GM23338 (cell line): ENCODE measurements around the gene ANO1. TPM values are rescaled to one million over a fixed set of nuclear protein-coding genes. Genes with fewer than 3 reads are reported as not detected.

Experiments used
- ATAC-seq: fragments of 200-7000 bp; cut with Tn5 transposase; 3 replicates; pipeline ENCODE4 v1.9.1; 2020
- DNase-seq: peaks from one replicate; pipeline ENCODE4 v3.0.0-alpha.2; 2015; ENCODE audit warnings: low spot score
- H2AFZ ChIP-seq: fragments of 200-600 bp; sonication (generic); 2 replicates; pipeline ENCODE4 v1.8.0; 2016; ENCODE audit warnings: antibody characterized with exemption, mild to moderate bottlenecking, moderate library complexity
- H3F3A ChIP-seq: fragments of 200-600 bp; sonication (generic); replicated peaks from 2 replicates; pipeline ENCODE4 v1.8.0; 2017; ENCODE audit warnings: antibody characterized with exemption, mixed run types, low read depth
- H3K27ac ChIP-seq: fragments of 200-600 bp; sonication (generic); 2 replicates; pipeline ENCODE4 v1.6.1; 2016; ENCODE audit warnings: low read depth
- H3K27me3 ChIP-seq: fragments of 200-600 bp; sonication (generic); 2 replicates; pipeline ENCODE4 v1.8.0; 2016; ENCODE audit warnings: mild to moderate bottlenecking, mixed run types, moderate library complexity; ENCODE audit not compliant: insufficient read depth
- H3K36me3 ChIP-seq: fragments of 200-600 bp; sonication (generic); 2 replicates; pipeline ENCODE4 v1.8.0; 2016; ENCODE audit warnings: mild to moderate bottlenecking; ENCODE audit not compliant: insufficient read depth
- H3K4me1 ChIP-seq: fragments of 200-600 bp; sonication (generic); 2 replicates; pipeline ENCODE4 v1.8.0; 2016; ENCODE audit warnings: mild to moderate bottlenecking, moderate library complexity; ENCODE audit not compliant: insufficient read depth
- H3K4me2 ChIP-seq: fragments of 200-600 bp; sonication (generic); 2 replicates; pipeline ENCODE4 v1.7.1; 2017; ENCODE audit warnings: mixed run types
- H3K4me3 ChIP-seq: fragments of 200-600 bp; sonication (generic); 2 replicates; pipeline ENCODE4 v1.6.1; 2016; ENCODE audit warnings: mixed run types
- H3K79me2 ChIP-seq: fragments of 200-600 bp; sonication (generic); replicated peaks from 2 replicates; pipeline ENCODE4 v1.8.0; 2017; ENCODE audit warnings: mild to moderate bottlenecking; ENCODE audit not compliant: insufficient read depth
- H3K9me2 ChIP-seq: fragments of 200-600 bp; sonication (generic); 2 replicates; pipeline ENCODE4 v1.8.0; 2017; ENCODE audit not compliant: insufficient read depth
- H4K20me1 ChIP-seq: fragments of 200-600 bp; sonication (generic); replicated peaks from 2 replicates; pipeline ENCODE4 v1.8.0; 2017; ENCODE audit warnings: mild to moderate bottlenecking; ENCODE audit not compliant: insufficient read depth
- H3K27ac Mint-ChIP-seq: 2 replicates; pipeline ENCODE4 v1.8.0; 2020; ENCODE audit warnings: inconsistent platforms, mild to moderate bottlenecking, moderate library complexity, mixed read lengths
- H3K27me3 Mint-ChIP-seq: 3 replicates; pipeline ENCODE4 v1.8.0; 2022; ENCODE audit warnings: low read depth, mild to moderate bottlenecking, moderate library complexity, mixed read lengths, inconsistent platforms; ENCODE audit not compliant: insufficient read depth, poor library complexity
- H3K36me3 Mint-ChIP-seq: 3 replicates; pipeline ENCODE4 v1.8.0; 2021; ENCODE audit warnings: low read depth, mild to moderate bottlenecking, inconsistent platforms, moderate library complexity, mixed read lengths
- H3K4me1 Mint-ChIP-seq: 3 replicates; pipeline ENCODE4 v1.8.0; 2020; ENCODE audit warnings: mild to moderate bottlenecking, inconsistent platforms, mixed read lengths
- H3K4me3 Mint-ChIP-seq: 3 replicates; pipeline ENCODE4 v1.8.0; 2021; ENCODE audit warnings: moderate library complexity, mild to moderate bottlenecking, inconsistent platforms, mixed read lengths
- H3K9me3 Mint-ChIP-seq: 3 replicates; pipeline ENCODE4 v1.8.0; 2020; ENCODE audit warnings: moderate library complexity, mild to moderate bottlenecking, inconsistent platforms, mixed read lengths
- CREB1 ChIP-seq: fragments of 250-450 bp; sonication (Bioruptor Pico); IDR thresholded peaks from 2 replicates; pipeline ENCODE4 v1.5.0; 2020; ENCODE audit warnings: low read depth, mild to moderate bottlenecking, moderate library complexity
- EZH2 ChIP-seq: fragments of 200-600 bp; sonication (generic); IDR thresholded peaks from one replicate; pipeline ENCODE4 v1.8.0; 2017; ENCODE audit warnings: antibody characterized with exemption, mild to moderate bottlenecking, low read depth; ENCODE audit not compliant: unreplicated experiment
- EZH2phosphoT487 ChIP-seq: fragments of 200-600 bp; sonication (generic); IDR thresholded peaks from one replicate; pipeline ENCODE4 v1.8.1; 2018; ENCODE audit warnings: antibody characterized with exemption; ENCODE audit not compliant: unreplicated experiment
- JUNB ChIP-seq: IDR thresholded peaks from one replicate; pipeline ENCODE4 v1.6.1; 2016; ENCODE audit warnings: antibody characterized with exemption; ENCODE audit not compliant: unreplicated experiment
- NANOG ChIP-seq: IDR thresholded peaks from 2 replicates; pipeline ENCODE4 v1.6.1; 2016; ENCODE audit warnings: antibody characterized with exemption, borderline replicate concordance
- POLR2AphosphoS5 ChIP-seq: IDR thresholded peaks from 2 replicates; pipeline ENCODE4 v1.6.1; 2016; ENCODE audit warnings: antibody characterized with exemption, low read depth
- STAT1 ChIP-seq: IDR thresholded peaks from one replicate; pipeline ENCODE4 v1.6.1; 2016; ENCODE audit warnings: antibody characterized with exemption; ENCODE audit not compliant: unreplicated experiment
- ZNF114 ChIP-seq: fragments of 250-450 bp; sonication (Bioruptor Pico); IDR thresholded peaks from 2 replicates; pipeline ENCODE4 v1.5.0; 2020; ENCODE audit warnings: mild to moderate bottlenecking, moderate library complexity
- ZNF331 ChIP-seq: fragments of 250-450 bp; sonication (Bioruptor Pico); IDR thresholded peaks from 2 replicates; pipeline ENCODE4 v1.5.0; 2020; ENCODE audit warnings: low read depth, mild to moderate bottlenecking, moderate library complexity
- polyA plus RNA-seq: library from polyadenylated mRNA; unstranded; fragments of >200 nt; fragmentation: Nextera tagmentation; extraction: Ambion mirVana; gene quantifications from 2 replicates; pipeline ENCODE4 v1.2.1, GENCODE V29; 2016
- total RNA-seq: library from RNA; depleted of rRNA; stranded (reverse); fragments of >200 nt; shearing (Covaris generic); gene quantifications from 2 replicates; pipeline ENCODE4 v1.2.3, GENCODE V29; 2014
- TF ChIP-seq, protein P1 (sequence below): fragments of 250-450 bp; sonication (Bioruptor Pico); IDR thresholded peaks from 2 replicates; pipeline ENCODE4 v1.5.0; 2020; ENCODE audit warnings: mild to moderate bottlenecking, moderate library complexity
- TF ChIP-seq, protein P2 (sequence below): IDR thresholded peaks from 2 replicates; pipeline ENCODE4 v1.6.1; 2016; ENCODE audit warnings: antibody characterized with exemption
- TF ChIP-seq, protein P3 (sequence below), 2 experiments: fragments of 200-600 bp in 1 of 2; sonication (generic) in 1 of 2; conservative IDR thresholded peaks; 2 replicates each; pipeline versions ENCODE4 v1.5.1 to v1.6.1; 2016 to 2017; ENCODE audit warnings: antibody characterized with exemption in 2 of 2, low read depth in 2 of 2, mild to moderate bottlenecking in 2 of 2, moderate library complexity in 1 of 2
- TF ChIP-seq, protein P4 (sequence below): IDR thresholded peaks from one replicate; pipeline ENCODE4 v1.6.1; 2018; ENCODE audit warnings: antibody characterized with exemption; ENCODE audit not compliant: unreplicated experiment

Gene ANO1
- total and polyA plus RNA-seq, 2 experiments from 2014 or later = 1.4 to 3.4 TPM

DNA sequence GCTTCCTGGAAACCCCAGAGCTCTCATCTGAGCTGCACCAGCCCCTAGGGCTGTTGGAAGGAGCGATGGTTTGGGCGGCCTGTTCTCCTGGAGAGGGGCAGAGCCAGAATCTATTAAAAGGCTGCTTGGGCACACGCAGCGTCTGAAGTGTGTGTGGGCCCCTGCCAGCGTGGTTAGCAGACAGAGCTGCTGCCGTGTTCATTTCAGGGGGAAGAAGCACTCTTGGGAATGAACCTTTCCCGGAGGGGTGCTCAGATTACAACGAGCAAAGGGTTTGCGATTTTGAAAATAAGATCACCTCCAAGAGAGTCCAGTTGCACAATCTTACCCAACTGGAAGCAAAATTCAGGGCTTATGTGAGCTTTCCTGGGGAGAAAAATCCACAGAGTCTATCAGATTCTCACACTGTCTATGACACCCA, 12.9 kb downstream of the ANO1 start:
- no peaks in the 10 kb centered on the region for H4K20me1 ChIP-seq
- TF ChIP-seq NANOG (no peak), EZH2phosphoT487 (no peak), STAT1 (no peak), ZNF331 (no peak), POLR2AphosphoS5 (no peak), ZNF114 (no peak), JUNB (no peak), CREB1 (CRISPR knock-in tag) (no peak), EZH2 (no peak)
- TF ChIP-seq, protein P1, sequence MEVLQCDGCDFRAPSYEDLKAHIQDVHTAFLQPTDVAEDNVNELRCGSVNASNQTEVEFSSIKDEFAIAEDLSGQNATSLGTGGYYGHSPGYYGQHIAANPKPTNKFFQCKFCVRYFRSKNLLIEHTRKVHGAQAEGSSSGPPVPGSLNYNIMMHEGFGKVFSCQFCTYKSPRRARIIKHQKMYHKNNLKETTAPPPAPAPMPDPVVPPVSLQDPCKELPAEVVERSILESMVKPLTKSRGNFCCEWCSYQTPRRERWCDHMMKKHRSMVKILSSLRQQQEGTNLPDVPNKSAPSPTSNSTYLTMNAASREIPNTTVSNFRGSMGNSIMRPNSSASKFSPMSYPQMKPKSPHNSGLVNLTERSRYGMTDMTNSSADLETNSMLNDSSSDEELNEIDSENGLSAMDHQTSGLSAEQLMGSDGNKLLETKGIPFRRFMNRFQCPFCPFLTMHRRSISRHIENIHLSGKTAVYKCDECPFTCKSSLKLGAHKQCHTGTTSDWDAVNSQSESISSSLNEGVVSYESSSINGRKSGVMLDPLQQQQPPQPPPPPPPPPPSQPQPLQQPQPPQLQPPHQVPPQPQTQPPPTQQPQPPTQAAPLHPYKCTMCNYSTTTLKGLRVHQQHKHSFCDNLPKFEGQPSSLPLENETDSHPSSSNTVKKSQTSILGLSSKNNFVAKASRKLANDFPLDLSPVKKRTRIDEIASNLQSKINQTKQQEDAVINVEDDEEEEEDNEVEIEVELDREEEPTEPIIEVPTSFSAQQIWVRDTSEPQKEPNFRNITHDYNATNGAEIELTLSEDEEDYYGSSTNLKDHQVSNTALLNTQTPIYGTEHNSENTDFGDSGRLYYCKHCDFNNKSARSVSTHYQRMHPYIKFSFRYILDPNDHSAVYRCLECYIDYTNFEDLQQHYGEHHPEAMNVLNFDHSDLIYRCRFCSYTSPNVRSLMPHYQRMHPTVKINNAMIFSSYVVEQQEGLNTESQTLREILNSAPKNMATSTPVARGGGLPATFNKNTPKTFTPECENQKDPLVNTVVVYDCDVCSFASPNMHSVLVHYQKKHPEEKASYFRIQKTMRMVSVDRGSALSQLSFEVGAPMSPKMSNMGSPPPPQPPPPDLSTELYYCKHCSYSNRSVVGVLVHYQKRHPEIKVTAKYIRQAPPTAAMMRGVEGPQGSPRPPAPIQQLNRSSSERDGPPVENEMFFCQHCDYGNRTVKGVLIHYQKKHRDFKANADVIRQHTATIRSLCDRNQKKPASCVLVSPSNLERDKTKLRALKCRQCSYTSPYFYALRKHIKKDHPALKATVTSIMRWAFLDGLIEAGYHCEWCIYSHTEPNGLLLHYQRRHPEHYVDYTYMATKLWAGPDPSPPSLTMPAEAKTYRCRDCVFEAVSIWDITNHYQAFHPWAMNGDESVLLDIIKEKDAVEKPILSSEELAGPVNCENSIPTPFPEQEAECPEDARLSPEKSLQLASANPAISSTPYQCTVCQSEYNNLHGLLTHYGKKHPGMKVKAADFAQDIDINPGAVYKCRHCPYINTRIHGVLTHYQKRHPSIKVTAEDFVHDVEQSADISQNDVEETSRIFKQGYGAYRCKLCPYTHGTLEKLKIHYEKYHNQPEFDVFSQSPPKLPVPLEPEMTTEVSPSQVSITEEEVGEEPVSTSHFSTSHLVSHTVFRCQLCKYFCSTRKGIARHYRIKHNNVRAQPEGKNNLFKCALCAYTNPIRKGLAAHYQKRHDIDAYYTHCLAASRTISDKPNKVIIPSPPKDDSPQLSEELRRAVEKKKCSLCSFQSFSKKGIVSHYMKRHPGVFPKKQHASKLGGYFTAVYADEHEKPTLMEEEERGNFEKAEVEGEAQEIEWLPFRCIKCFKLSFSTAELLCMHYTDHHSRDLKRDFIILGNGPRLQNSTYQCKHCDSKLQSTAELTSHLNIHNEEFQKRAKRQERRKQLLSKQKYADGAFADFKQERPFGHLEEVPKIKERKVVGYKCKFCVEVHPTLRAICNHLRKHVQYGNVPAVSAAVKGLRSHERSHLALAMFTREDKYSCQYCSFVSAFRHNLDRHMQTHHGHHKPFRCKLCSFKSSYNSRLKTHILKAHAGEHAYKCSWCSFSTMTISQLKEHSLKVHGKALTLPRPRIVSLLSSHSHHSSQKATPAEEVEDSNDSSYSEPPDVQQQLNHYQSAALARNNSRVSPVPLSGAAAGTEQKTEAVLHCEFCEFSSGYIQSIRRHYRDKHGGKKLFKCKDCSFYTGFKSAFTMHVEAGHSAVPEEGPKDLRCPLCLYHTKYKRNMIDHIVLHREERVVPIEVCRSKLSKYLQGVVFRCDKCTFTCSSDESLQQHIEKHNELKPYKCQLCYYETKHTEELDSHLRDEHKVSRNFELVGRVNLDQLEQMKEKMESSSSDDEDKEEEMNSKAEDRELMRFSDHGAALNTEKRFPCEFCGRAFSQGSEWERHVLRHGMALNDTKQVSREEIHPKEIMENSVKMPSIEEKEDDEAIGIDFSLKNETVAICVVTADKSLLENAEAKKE (CRISPR knock-in tag) = no peak
- TF ChIP-seq, protein P2, sequence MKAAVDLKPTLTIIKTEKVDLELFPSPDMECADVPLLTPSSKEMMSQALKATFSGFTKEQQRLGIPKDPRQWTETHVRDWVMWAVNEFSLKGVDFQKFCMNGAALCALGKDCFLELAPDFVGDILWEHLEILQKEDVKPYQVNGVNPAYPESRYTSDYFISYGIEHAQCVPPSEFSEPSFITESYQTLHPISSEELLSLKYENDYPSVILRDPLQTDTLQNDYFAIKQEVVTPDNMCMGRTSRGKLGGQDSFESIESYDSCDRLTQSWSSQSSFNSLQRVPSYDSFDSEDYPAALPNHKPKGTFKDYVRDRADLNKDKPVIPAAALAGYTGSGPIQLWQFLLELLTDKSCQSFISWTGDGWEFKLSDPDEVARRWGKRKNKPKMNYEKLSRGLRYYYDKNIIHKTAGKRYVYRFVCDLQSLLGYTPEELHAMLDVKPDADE = no peak
- TF ChIP-seq, protein P3, sequence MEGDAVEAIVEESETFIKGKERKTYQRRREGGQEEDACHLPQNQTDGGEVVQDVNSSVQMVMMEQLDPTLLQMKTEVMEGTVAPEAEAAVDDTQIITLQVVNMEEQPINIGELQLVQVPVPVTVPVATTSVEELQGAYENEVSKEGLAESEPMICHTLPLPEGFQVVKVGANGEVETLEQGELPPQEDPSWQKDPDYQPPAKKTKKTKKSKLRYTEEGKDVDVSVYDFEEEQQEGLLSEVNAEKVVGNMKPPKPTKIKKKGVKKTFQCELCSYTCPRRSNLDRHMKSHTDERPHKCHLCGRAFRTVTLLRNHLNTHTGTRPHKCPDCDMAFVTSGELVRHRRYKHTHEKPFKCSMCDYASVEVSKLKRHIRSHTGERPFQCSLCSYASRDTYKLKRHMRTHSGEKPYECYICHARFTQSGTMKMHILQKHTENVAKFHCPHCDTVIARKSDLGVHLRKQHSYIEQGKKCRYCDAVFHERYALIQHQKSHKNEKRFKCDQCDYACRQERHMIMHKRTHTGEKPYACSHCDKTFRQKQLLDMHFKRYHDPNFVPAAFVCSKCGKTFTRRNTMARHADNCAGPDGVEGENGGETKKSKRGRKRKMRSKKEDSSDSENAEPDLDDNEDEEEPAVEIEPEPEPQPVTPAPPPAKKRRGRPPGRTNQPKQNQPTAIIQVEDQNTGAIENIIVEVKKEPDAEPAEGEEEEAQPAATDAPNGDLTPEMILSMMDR (conservative IDR thresholded peaks at IDR 0.05; ENCODE audit: low read depth in 2 of 2) = no peak
- TF ChIP-seq, protein P4, sequence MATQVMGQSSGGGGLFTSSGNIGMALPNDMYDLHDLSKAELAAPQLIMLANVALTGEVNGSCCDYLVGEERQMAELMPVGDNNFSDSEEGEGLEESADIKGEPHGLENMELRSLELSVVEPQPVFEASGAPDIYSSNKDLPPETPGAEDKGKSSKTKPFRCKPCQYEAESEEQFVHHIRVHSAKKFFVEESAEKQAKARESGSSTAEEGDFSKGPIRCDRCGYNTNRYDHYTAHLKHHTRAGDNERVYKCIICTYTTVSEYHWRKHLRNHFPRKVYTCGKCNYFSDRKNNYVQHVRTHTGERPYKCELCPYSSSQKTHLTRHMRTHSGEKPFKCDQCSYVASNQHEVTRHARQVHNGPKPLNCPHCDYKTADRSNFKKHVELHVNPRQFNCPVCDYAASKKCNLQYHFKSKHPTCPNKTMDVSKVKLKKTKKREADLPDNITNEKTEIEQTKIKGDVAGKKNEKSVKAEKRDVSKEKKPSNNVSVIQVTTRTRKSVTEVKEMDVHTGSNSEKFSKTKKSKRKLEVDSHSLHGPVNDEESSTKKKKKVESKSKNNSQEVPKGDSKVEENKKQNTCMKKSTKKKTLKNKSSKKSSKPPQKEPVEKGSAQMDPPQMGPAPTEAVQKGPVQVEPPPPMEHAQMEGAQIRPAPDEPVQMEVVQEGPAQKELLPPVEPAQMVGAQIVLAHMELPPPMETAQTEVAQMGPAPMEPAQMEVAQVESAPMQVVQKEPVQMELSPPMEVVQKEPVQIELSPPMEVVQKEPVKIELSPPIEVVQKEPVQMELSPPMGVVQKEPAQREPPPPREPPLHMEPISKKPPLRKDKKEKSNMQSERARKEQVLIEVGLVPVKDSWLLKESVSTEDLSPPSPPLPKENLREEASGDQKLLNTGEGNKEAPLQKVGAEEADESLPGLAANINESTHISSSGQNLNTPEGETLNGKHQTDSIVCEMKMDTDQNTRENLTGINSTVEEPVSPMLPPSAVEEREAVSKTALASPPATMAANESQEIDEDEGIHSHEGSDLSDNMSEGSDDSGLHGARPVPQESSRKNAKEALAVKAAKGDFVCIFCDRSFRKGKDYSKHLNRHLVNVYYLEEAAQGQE = no peak
- H3K9me2 ChIP-seq = no peaks in the 10 kb centered on the region
- Mint-ChIP-seq H3K9me3 (no peaks in the 10 kb centered on the region), H3K4me1 (peaks cover 5% of the 10 kb centered on the region), H3K36me3 (peaks cover 4% of the 10 kb centered on the region; the same call in 1 of the 3 replicates), H3K4me3 (no peak overlapping the region), H3K27me3 (peaks cover 7% of the 10 kb centered on the region), H3K27ac (no peak overlapping the region)
- H2AFZ ChIP-seq = no peak overlapping the region
- no peak overlapping the region for H3K4me2 ChIP-seq
- no peaks in the 10 kb centered on the region for H3K36me3 ChIP-seq
- no peak overlapping the region for H3K4me3 ChIP-seq
- H3K27ac ChIP-seq = no peak overlapping the region
- H3F3A ChIP-seq = no peaks in the 10 kb centered on the region
- H3K79me2 ChIP-seq = no peaks in the 10 kb centered on the region
- DNase-seq = no peak
- no peaks in the 10 kb centered on the region for H3K27me3 ChIP-seq
- no peaks in the 10 kb centered on the region for H3K4me1 ChIP-seq
- ATAC-seq = no peak
